Measurements from ENCODE around the gene MBNL1.
"Not testable (repeated sequence)": the region's sequence is repeated elsewhere in the genome, so short reads cannot be mapped to it uniquely, and the experiment has no call there.

Gene MBNL1

DNA sequence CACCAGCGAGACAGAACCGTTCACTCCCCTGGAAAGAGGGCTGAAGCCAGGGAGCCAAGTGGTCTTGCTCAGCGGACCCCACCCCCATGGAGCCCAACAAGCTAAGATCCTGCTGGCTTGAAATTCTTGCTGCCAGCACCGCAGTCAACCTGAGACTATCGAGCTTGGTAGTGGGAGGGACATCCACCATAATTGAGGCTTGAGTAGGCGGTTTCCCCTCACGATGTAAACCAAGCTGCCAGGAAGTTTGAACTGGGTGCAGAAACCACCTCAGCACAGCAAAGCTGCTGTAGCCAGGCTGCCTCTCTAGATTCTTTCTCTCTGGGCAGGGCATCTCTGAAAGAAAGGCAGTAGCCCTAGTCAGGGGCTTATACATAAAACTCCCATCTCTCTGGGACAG is 151.0 kb downstream of the MBNL1 start:
- Mint-ChIP-seq H3K9me3 (peaks cover 17% of the 10 kb centered on the region), H3K36me3 (ENCODE audit: low read depth) (peaks cover 93% of the 10 kb centered on the region), H3K27ac (peak overlapping the region; percentile 49), H3K4me3 (no peak overlapping the region), H3K4me1 (peaks cover 61% of the 10 kb centered on the region), H3K27me3 (no peaks in the 10 kb centered on the region)
- ATAC-seq (peak; percentile 80), DNase-seq (no peak)

DNA sequence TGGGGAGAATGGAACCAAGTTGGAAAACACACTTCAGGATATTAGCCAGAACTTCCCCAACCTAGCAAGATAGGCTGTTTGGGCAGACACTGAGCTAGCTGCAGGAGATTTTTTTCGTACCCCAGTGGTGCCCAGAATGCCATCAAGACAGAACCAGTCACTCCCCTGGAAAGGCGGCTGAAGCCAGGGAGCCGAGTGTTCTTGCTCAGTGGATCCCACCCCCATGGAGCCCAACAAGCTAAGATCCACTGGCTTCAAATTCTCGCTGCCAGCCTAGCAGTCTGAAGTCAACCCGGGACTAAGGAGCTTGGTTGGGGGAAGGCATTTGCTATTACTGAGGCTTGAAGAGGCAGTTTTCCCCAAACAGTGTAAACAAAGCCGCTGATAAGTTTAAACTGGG is 152.4 kb downstream of the MBNL1 start:
- H3K9me3 Mint-ChIP-seq, result peaks cover 17% of the 10 kb centered on the region
- peak overlapping the region; percentile 44 for H3K27ac Mint-ChIP-seq
- H3K27me3 Mint-ChIP-seq, result no peaks in the 10 kb centered on the region
- ATAC-seq (no peak), DNase-seq (no peak)
- peaks cover 69% of the 10 kb centered on the region for H3K4me1 Mint-ChIP-seq
- H3K36me3 Mint-ChIP-seq (ENCODE audit: low read depth), result peaks cover 87% of the 10 kb centered on the region
- H3K4me3 Mint-ChIP-seq, result no peak overlapping the region

DNA sequence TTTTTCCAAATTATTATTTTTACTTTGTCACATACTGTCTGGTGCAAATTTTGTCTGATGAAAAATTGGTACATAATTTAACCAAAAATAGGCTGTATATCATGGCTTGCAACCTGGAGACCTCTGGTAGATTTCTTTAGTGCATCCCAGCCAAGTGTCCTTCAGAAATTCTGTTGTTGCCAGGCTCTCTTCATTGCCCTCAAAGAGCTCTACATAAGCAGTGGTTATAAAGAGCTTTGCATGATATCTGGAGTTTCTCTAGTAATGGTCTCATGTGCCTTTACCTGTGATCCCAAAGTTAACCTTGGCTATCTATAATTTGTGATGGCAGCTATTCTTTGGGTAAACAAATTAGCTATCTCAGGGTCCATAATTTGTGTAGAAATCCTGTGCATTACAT is 157.7 kb downstream of the MBNL1 start:
- Mint-ChIP-seq H3K9me3 (peaks cover 10% of the 10 kb centered on the region), H3K4me3 (no peak overlapping the region), H3K36me3 (ENCODE audit: low read depth) (peaks cover 65% of the 10 kb centered on the region), H3K27ac (no peak overlapping the region), H3K27me3 (no peaks in the 10 kb centered on the region), H3K4me1 (peaks cover 68% of the 10 kb centered on the region)
- ATAC-seq (no peak), DNase-seq (no peak)

DNA sequence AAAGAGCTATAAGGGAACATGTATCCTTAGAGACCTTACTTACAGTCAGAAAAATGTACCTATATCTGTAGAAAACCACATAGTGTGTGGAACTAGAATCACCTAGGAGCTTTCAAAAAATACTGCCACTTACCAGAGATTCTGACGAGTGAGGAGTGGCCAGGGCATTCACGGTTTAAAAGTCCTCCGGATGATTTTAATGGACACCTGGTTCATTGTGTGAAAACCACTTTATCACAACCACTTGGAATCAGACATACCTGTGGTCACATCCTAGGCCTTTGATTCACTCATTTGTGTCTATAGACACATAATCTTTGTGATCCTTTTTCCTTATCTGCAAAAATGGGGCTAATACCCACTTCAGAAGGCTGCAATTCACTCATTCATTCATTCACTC is 159.8 kb downstream of the MBNL1 start:
- peaks cover 59% of the 10 kb centered on the region for H3K36me3 Mint-ChIP-seq (ENCODE audit: low read depth)
- DNase-seq (no peak), ATAC-seq (no peak)
- peaks cover 10% of the 10 kb centered on the region for H3K9me3 Mint-ChIP-seq
- H3K27ac Mint-ChIP-seq, result peak overlapping the region; percentile 20
- peaks cover 48% of the 10 kb centered on the region for H3K4me1 Mint-ChIP-seq
- no peaks in the 10 kb centered on the region for H3K27me3 Mint-ChIP-seq
- H3K4me3 Mint-ChIP-seq, result no peak overlapping the region

DNA sequence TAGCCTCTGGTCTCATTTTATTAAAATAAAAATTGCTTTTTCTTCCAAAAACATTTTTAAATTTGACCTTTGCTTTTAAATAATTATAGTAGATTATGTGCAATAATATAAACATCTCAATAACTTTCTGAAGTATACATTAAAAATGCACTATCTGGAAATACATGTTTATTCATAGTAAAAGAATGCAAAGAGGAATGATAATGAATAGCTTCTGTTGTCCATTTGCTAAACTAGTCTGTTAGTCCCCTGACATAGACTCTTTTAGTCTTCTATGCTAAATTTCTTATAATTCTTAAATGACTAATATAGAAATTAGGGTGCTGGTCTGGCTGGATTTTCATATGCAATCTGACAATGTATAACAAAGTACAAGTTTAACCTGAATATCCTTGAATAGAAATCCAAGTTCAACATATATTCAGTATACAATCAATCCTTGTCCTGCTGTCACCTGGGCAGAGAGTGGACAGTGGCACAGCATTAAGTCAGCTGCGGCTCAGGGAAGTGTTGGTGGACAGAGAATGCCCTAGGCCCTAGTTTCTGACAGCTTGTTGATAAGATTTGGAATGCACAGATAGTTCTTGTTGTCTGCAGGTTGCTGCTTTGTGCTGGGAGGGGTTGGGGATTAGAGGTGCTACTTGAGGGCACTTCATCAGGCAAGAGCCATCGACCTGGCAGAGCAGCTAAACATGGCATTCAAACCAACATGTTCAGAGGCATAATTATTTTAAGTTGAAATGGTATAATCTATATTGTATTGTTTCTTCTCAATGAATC is 161.7 kb downstream of the MBNL1 start:
- Mint-ChIP-seq H3K4me1 (peaks cover 46% of the 10 kb centered on the region), H3K4me3 (no peak overlapping the region)

DNA sequence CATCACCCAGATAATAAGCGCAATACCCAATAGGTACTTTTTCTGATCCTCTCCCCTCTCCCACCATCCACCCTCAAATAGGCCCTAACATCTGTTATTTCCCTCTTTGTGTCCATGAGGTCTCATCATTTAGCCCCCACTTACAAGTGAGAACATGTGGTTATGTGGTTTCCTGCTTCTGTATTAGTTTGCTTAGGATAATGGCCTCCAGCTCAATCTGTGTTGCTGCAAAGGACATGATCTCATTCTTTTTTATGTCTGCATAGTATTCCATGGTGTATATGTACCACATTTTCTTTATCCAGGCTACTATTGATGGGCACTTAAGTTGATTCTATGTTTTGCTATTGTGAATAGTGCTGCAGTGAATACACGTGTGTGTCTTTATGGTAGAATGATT is 165.4 kb downstream of the MBNL1 start:
- peaks cover 18% of the 10 kb centered on the region for H3K9me3 Mint-ChIP-seq
- ATAC-seq (peak; percentile 57), DNase-seq (no peak)
- H3K36me3 Mint-ChIP-seq (ENCODE audit: low read depth), result peaks cover 70% of the 10 kb centered on the region
- H3K27me3 Mint-ChIP-seq, result no peaks in the 10 kb centered on the region
- no peak overlapping the region for H3K4me3 Mint-ChIP-seq
- H3K27ac Mint-ChIP-seq, result peak overlapping the region; percentile 70
- H3K4me1 Mint-ChIP-seq, result peaks cover 56% of the 10 kb centered on the region

More for the DNA sequence above, 161.7 kb downstream of the MBNL1 start:
- Mint-ChIP-seq H3K36me3 (ENCODE audit: low read depth) (peaks cover 61% of the 10 kb centered on the region), H3K27ac (peak overlapping the region; percentile 26), H3K9me3 (peaks cover 18% of the 10 kb centered on the region), H3K27me3 (no peaks in the 10 kb centered on the region)
- no peak for DNase-seq
- ATAC-seq, result no peak

DNA sequence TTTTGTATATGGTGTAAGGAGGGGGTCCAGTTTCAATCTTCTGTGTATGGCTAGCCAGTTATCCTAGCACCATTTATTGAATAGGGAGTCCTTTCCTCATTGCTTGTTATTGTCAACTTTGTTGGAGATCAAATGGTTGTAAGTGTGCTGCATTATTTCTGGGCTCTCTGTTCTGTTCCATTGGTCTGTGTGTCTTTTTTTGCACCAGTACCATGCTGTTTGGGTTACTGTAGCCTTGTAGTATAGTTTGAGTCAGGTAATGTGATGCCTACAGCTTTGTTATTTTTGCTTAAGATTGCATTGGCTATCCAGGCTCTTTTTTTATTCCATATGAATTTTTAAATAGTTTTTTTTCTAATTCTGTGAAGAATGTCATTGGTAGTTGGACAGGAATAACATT is 166.5 kb downstream of the MBNL1 start:
- Mint-ChIP-seq H3K27ac (peak overlapping the region; percentile 13), H3K36me3 (ENCODE audit: low read depth) (peaks cover 70% of the 10 kb centered on the region), H3K9me3 (peaks cover 18% of the 10 kb centered on the region), H3K4me1 (peaks cover 59% of the 10 kb centered on the region)
- DNase-seq, H3K27me3 Mint-ChIP-seq, H3K4me3 Mint-ChIP-seq, ATAC-seq: not testable (repeated sequence)

DNA sequence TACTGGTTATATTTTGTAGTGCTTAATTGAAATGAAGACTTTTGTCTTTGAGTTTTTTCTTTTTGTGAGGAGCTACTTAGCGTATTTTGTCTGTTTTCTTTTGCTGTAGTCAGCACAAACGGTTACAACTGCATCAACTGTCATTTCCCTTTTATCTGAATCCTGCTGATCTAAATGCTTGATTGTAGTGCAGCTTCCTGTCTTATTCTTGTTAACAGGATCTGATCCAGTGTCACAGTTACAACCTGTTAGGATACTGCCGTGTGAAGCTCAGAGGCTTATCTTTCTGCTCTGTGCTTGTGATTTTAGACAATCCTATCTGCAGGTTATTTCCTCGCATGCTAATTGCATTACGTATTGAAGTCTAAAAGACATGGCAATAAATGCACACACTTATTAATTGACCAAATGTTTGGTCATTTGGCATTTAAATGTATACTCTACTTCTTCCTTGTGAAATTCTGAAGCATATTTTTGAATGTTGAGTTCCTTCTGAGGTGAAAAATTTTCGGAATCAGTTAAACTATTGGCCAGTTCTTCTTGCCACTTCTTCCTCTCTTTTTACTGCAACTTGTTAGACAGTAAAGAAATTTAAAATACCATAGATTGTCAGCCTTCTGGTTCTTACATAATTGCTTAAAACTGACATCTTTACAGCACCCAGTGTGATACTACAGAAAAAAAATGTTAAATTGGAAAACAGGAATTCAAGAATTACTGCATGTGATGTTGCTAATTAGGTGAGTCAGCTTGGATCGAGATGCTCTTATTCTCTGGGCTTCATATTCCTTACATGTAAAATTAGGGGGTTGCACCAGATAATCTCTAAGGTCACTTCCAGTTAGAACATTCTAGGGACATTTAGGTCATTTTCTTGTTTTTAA is 168.2 kb downstream of the MBNL1 start:
- Mint-ChIP-seq H3K36me3 (ENCODE audit: low read depth) (peaks cover 63% of the 10 kb centered on the region), H3K27ac (peak overlapping the region; percentile 47), H3K9me3 (peaks cover 18% of the 10 kb centered on the region), H3K4me1 (peaks cover 70% of the 10 kb centered on the region), H3K27me3 (no peaks in the 10 kb centered on the region), H3K4me3 (no peak overlapping the region)
- ATAC-seq (no peak), DNase-seq (no peak)

DNA sequence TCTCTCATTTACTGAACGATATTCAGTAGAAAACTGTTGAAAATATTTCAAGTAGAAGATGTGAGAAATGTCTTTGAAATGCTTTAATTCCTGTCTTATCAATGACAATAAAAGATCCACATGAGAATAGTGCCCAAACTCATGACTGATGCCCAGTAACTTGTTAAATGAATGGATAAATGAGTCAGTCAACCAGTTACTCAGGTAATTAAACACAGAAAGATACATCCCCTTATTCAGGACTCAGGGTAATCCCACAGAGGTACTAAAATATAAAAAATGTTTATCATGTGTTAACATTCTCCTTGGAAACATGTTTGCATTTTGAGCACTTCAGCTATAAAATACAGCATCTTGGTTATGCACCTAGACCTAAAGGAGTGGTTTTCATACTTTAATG is 169.5 kb downstream of the MBNL1 start:
- no peak for DNase-seq
- Mint-ChIP-seq H3K4me3 (no peak overlapping the region), H3K27ac (peak overlapping the region; percentile 70), H3K27me3 (no peaks in the 10 kb centered on the region), H3K36me3 (ENCODE audit: low read depth) (peaks cover 52% of the 10 kb centered on the region), H3K9me3 (peaks cover 9% of the 10 kb centered on the region), H3K4me1 (peaks cover 81% of the 10 kb centered on the region)
- no peak for ATAC-seq

DNA sequence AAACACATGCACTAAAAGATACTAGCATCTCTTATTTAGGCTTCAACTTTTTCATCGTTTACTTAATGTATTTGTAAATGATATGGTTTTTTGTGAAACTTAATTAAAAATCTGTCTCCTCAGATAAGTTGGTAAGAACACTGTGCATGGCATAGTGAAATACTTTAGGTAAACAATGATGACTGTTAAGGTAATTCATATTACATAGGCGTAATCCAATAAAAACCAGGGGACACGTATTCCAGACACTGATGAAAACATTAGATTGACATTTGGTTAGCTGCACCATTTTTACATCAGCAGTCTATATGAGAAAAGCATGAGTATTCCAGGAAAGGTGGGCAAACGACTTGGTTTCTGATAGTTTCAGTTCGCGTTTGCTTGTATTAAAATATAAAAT is 170.0 kb downstream of the MBNL1 start:
- no peak overlapping the region for H3K27ac Mint-ChIP-seq
- peaks cover 49% of the 10 kb centered on the region for H3K36me3 Mint-ChIP-seq (ENCODE audit: low read depth)

DNA sequence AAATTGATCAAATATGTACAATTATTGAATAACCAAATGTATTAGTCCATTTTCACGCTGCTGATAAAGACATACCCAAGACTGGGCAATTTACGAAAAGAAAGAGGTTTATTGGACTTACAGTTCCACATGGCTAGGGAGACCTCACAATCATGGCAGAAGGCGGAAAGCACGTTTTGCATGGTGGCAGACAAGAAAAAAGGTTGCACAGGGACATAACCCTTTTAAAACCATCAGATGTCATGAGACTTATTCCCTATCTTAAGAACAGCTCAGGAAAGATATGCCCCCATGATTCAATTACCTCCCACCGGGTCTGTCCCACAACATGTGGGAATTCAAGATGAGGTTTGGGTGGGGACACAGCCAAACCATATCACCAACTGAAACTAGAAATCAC is 171.5 kb downstream of the MBNL1 start:
- H3K36me3 Mint-ChIP-seq (ENCODE audit: low read depth), result peaks cover 38% of the 10 kb centered on the region
- not testable (repeated sequence) for H3K4me3 Mint-ChIP-seq, H3K27me3 Mint-ChIP-seq

More for the DNA sequence above, 170.0 kb downstream of the MBNL1 start:
- Mint-ChIP-seq H3K4me3 (no peak overlapping the region), H3K27me3 (no peaks in the 10 kb centered on the region), H3K9me3 (peaks cover 9% of the 10 kb centered on the region), H3K4me1 (peaks cover 86% of the 10 kb centered on the region)
- DNase-seq, result no peak
- ATAC-seq, result no peak

DNA sequence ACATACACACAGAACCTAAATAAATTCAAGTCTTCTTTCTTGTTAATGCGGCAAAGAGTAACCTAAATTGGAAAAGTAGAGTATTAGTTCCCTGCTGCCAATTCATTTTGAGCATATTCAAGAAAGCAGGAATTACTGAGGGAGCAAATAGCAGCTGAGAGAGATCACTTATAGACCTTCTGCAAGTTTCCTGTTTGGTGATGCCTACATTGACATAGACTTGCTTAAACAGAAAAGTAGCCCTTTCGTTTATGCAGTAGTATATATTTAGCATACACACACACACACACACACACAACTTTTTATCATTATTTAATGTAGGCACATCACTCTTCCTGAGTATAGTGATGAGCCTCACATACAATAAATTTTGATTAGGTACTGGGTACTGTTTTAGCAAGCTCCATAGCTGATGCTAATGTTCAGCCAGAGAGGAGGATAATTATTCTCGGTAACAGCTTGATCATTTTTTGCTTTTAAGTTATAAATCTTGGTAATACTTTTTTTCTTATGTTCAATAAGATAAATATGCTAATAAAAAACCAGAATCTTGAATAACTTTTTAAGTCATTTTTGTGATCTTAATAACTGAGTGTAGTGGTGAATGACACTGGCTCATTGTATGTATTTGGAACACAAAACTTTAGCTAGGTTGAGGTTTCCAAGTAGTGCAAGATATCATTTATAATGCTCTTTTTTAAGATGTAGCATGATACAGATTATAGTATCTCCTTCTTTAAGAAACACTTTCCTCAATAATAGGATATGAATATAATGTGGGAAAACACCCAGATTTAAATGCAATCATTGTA is 174.7 kb downstream of the MBNL1 start:
- H3K27ac Mint-ChIP-seq, result peak overlapping the region; percentile 73
- H3K4me3 Mint-ChIP-seq, result no peak overlapping the region
- DNase-seq (no peak), ATAC-seq (no peak)
- H3K9me3 Mint-ChIP-seq, result no peaks in the 10 kb centered on the region
- H3K27me3 Mint-ChIP-seq, result no peaks in the 10 kb centered on the region
- H3K4me1 Mint-ChIP-seq, result peaks cover 81% of the 10 kb centered on the region
- H3K36me3 Mint-ChIP-seq (ENCODE audit: low read depth), result peaks cover 40% of the 10 kb centered on the region

More for the DNA sequence above, 171.5 kb downstream of the MBNL1 start:
- H3K4me1 Mint-ChIP-seq, result peaks cover 85% of the 10 kb centered on the region
- not testable (repeated sequence) for H3K9me3 Mint-ChIP-seq, H3K27ac Mint-ChIP-seq, DNase-seq, ATAC-seq

DNA sequence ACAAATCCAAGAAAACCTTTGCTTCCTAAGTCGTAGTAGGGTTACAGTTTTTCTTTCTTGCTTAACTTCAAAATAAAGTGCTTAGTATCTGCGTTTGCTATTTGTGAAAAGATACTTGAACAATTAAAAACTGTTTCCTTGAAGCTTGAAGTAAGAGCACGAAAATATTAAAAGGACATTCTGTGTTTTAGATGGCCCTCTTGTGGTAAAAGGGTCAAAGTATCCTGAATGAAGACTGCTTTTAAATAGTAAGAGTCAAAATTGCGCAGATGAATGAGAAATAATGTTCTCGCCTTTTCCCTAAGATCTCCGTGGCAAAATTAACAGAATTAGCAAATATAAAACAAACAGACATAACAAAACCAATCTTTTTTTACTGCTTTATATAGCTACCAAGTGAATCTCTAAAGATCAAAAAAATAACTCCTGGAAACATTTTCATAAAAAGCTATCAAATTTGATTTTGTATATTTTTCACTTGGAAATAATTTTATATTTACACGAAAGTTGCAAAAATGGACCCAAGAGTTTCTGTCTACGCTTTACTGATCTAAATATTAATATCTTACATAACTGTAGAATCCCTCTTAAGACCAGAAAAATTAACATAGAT is 175.4 kb downstream of the MBNL1 start:
- no peak for DNase-seq
- Mint-ChIP-seq H3K4me1 (peaks cover 77% of the 10 kb centered on the region), H3K27me3 (no peaks in the 10 kb centered on the region), H3K9me3 (no peaks in the 10 kb centered on the region), H3K36me3 (ENCODE audit: low read depth) (peaks cover 38% of the 10 kb centered on the region), H3K4me3 (no peak overlapping the region), H3K27ac (peak overlapping the region; percentile 73)
- ATAC-seq, result no peak

DNA sequence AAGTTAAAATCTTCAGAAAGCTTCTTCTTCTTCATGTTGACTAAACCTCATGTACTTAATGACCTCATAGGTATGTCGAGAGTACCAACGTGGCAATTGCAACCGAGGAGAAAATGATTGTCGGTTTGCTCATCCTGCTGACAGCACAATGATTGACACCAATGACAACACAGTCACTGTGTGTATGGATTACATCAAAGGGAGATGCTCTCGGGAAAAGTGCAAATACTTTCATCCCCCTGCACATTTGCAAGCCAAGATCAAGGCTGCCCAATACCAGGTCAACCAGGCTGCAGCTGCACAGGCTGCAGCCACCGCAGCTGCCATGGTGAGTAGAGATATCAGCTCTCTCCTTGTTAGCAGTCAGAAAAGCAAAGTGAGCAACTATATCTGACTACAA is 176.5 kb downstream of the MBNL1 start:
- Mint-ChIP-seq H3K27ac (peak overlapping the region; percentile 24), H3K36me3 (ENCODE audit: low read depth) (peaks cover 34% of the 10 kb centered on the region), H3K4me3 (no peak overlapping the region), H3K9me3 (no peaks in the 10 kb centered on the region), H3K4me1 (peaks cover 68% of the 10 kb centered on the region), H3K27me3 (no peaks in the 10 kb centered on the region)
- peak; percentile 28 for ATAC-seq
- DNase-seq, result no peak

All from activated naive CD8-positive, alpha-beta T cell treated with anti-CD3 and anti-CD28 coated beads, Interleukin-2, amount 50 U/mL, for 24 hours (primary cell).